OCI-LY7 (cell line): ENCODE data around the gene FAM171A1. TPM values are rescaled to one million over a fixed set of nuclear protein-coding genes. Genes with fewer than 3 reads are reported as not detected.
"Not testable (repeated sequence)": the region's sequence is repeated elsewhere in the genome, so short reads cannot be mapped to it uniquely, and the experiment has no call there.

Source experiments
- BruUV-seq: library from RNA; stranded (reverse); fragments of 400-500 nt; replicated peaks from 2 replicates; lab custom pipeline; 2021; lab: Mats Ljungman, UMichigan
- CTCF ChIA-PET: fragments of 300-600 bp; sonication (Branson Sonifier 250); formaldehyde crosslinking; loops from one replicate; lab custom pipeline; 2022; ENCODE audit warnings: antibody characterized with exemption; ENCODE audit not compliant: unreplicated experiment; lab: Charles Lee
- POLR2A ChIA-PET: fragments of 300-600 bp; sonication (Branson Sonifier 250); formaldehyde crosslinking; loops from one replicate; lab custom pipeline; 2022; ENCODE audit warnings: antibody characterized with exemption; lab: Charles Lee
- DNase-seq: peaks from one replicate; pipeline ENCODE4 v3.0.0-alpha.2; 2015; ENCODE audit warnings: low spot score
- H2AFZ ChIP-seq: fragments of 200-600 bp; sonication (generic), shearing (Covaris generic); 2 replicates; pipeline ENCODE4 v1.6.1; 2014; ENCODE audit warnings: mild to moderate bottlenecking, antibody characterized with exemption, low read length, moderate library complexity
- H3K27ac ChIP-seq: fragments of 200-600 bp; sonication (generic); 2 replicates; pipeline ENCODE4 v1.5.1; 2014; ENCODE audit warnings: mixed run types, low read depth, mild to moderate bottlenecking, moderate library complexity, low read length, inconsistent platforms; ENCODE audit not compliant: poor library complexity, severe bottlenecking
- H3K36me3 ChIP-seq: fragments of 200-600 bp; sonication (generic); 2 replicates; pipeline ENCODE4 v1.6.1; 2014; ENCODE audit warnings: mild to moderate bottlenecking, antibody characterized with exemption, low read length, moderate library complexity, mixed read lengths; ENCODE audit not compliant: insufficient read depth
- H3K4me1 ChIP-seq: fragments of 200-600 bp; sonication (generic); 2 replicates; pipeline ENCODE4 v1.5.1; 2014; ENCODE audit warnings: mild to moderate bottlenecking, low read length; ENCODE audit not compliant: insufficient read depth, poor library complexity, severe bottlenecking
- H3K4me2 ChIP-seq: fragments of 200-600 bp; sonication (generic); 2 replicates; pipeline ENCODE4 v1.6.1; 2014; ENCODE audit warnings: mild to moderate bottlenecking, low read length
- H3K4me3 ChIP-seq: fragments of 200-600 bp; sonication (generic); 2 replicates; pipeline ENCODE4 v1.5.1; 2014; ENCODE audit warnings: mild to moderate bottlenecking, low read depth, low read length; ENCODE audit not compliant: poor library complexity, severe bottlenecking
- H3K79me2 ChIP-seq: fragments of 200-600 bp; sonication (generic); 2 replicates; pipeline ENCODE4 v1.6.1; 2016; ENCODE audit warnings: low read depth, mild to moderate bottlenecking, low read length, moderate library complexity, mixed read lengths; ENCODE audit not compliant: insufficient read depth
- H3K9me2 ChIP-seq: fragments of 200-600 bp; sonication (generic); 2 replicates; pipeline ENCODE4 v1.6.1; 2016; ENCODE audit warnings: mild to moderate bottlenecking, low read length, mixed read lengths; ENCODE audit not compliant: insufficient read depth
- H3K9me3 ChIP-seq: fragments of 200-600 bp; sonication (generic); 2 replicates; pipeline ENCODE4 v1.6.1; 2014; ENCODE audit warnings: mild to moderate bottlenecking, mixed run types, low read length, mixed read lengths
- H4K20me1 ChIP-seq: fragments of 200-600 bp; sonication (generic); 2 replicates; pipeline ENCODE4 v1.6.1; 2014; ENCODE audit warnings: mild to moderate bottlenecking, antibody characterized with exemption, low read length, moderate library complexity, mixed read lengths; ENCODE audit not compliant: insufficient read depth
- EZH2phosphoT487 ChIP-seq: fragments of 200-600 bp; sonication (generic); IDR thresholded peaks from 2 replicates; pipeline ENCODE4 v1.6.1; 2018; ENCODE audit warnings: low read depth, borderline replicate concordance, mild to moderate bottlenecking, mixed run types, antibody characterized with exemption, low read length, moderate library complexity, mixed read lengths
- intact Hi-C: fragments of 100-400 bp; cut with micrococcal nuclease; formaldehyde crosslinking; loops from one replicate; pipeline ENCODE4 v1.10.0; 2022; ENCODE audit not compliant: unreplicated experiment
- total RNA-seq, 2 experiments: library from RNA; depleted of rRNA in 1 of 2; stranded (reverse); fragments of >200 nt in 1 of 2; shearing (Covaris generic) in 1 of 2; gene quantifications; 2 replicates each; pipeline ENCODE4 v1.2.3, GENCODE V29; 2014 to 2022
- TF ChIP-seq, protein P1 (sequence below): fragments of 200-600 bp; sonication (generic); conservative IDR thresholded peaks from 2 replicates; pipeline ENCODE4 v1.5.1; 2014; ENCODE audit warnings: mild to moderate bottlenecking, antibody characterized with exemption, low read length, moderate library complexity, mixed read lengths

Gene FAM171A1
- total RNA-seq, 2 experiments from 2014 or later: not detected

- Histone ChIP-seq H3K27ac (no peak overlapping the region), H3K9me3 (no peaks in the 10 kb centered on the region), H3K4me1 (no peaks in the 10 kb centered on the region), H3K4me3 (no peak overlapping the region), H3K79me2 (no peaks in the 10 kb centered on the region), H4K20me1 (no peaks in the 10 kb centered on the region), H3K36me3 (no peaks in the 10 kb centered on the region), H3K4me2 (no peak overlapping the region), H3K9me2 (no peaks in the 10 kb centered on the region), H2AFZ (no peak overlapping the region)
- BruUV-seq: no TSS peak
- TF ChIP-seq EZH2phosphoT487: no peak
- TF ChIP-seq, protein P1, sequence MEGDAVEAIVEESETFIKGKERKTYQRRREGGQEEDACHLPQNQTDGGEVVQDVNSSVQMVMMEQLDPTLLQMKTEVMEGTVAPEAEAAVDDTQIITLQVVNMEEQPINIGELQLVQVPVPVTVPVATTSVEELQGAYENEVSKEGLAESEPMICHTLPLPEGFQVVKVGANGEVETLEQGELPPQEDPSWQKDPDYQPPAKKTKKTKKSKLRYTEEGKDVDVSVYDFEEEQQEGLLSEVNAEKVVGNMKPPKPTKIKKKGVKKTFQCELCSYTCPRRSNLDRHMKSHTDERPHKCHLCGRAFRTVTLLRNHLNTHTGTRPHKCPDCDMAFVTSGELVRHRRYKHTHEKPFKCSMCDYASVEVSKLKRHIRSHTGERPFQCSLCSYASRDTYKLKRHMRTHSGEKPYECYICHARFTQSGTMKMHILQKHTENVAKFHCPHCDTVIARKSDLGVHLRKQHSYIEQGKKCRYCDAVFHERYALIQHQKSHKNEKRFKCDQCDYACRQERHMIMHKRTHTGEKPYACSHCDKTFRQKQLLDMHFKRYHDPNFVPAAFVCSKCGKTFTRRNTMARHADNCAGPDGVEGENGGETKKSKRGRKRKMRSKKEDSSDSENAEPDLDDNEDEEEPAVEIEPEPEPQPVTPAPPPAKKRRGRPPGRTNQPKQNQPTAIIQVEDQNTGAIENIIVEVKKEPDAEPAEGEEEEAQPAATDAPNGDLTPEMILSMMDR: no peak
- intact Hi-C loops: no loop called here
- ChIA-PET POLR2A (no interaction called here), CTCF (no interaction called here)
- DNase-seq: no peak
Measured at GRCh38 chr10:15408557-15408956, 37.5 kb upstream of the FAM171A1 start.

GRCh38 chr10:15405319-15405718 is 34.2 kb upstream of the FAM171A1 start:
- ChIA-PET POLR2A (no interaction called here), CTCF (no interaction called here)
- DNase-seq: no peak
- no TSS peak for BruUV-seq
- no peaks in the 10 kb centered on the region for H3K4me1 ChIP-seq
- no peak overlapping the region for H3K4me2 ChIP-seq
- H3K9me3 ChIP-seq: no peaks in the 10 kb centered on the region
- H3K4me3 ChIP-seq: no peak overlapping the region
- no peaks in the 10 kb centered on the region for H3K79me2 ChIP-seq
- no peak overlapping the region for H3K27ac ChIP-seq
- intact Hi-C loops: no loop called here
- H4K20me1 ChIP-seq: no peaks in the 10 kb centered on the region
- no peak for TF ChIP-seq EZH2phosphoT487
- TF ChIP-seq, protein P1: no peak
- no peak overlapping the region for H2AFZ ChIP-seq
- H3K36me3 ChIP-seq: no peaks in the 10 kb centered on the region
- no peaks in the 10 kb centered on the region for H3K9me2 ChIP-seq

DNA sequence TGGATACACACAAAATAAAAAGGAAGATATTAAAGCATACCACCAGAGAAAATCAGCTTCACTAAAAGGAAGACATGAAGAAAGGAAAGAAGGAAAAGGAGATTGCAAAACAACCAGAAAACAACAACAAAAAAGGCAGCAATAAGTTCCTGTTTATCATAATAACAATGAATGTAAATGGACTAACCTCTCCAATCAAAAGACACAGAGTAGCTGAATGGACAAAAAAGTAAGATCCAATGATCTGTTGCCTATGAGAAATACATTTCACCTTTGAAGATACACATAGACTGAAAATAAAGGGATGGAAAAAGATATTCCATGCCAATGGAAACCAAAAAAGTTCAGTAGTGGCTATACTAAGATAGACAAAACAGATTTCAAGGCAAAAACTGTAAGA is 30.3 kb upstream of the FAM171A1 start:
- no peak overlapping the region for H3K27ac ChIP-seq
- no peaks in the 10 kb centered on the region for H3K9me2 ChIP-seq
- H3K4me1 ChIP-seq: no peaks in the 10 kb centered on the region
- no peaks in the 10 kb centered on the region for H3K9me3 ChIP-seq
- H4K20me1 ChIP-seq: no peaks in the 10 kb centered on the region
- intact Hi-C loops: no loop called here
- CTCF ChIA-PET: no interaction called here
- no peak overlapping the region for H3K4me3 ChIP-seq
- no peak overlapping the region for H3K4me2 ChIP-seq
- POLR2A ChIA-PET: no interaction called here
- H3K79me2 ChIP-seq: no peaks in the 10 kb centered on the region
- no peak for DNase-seq
- no peak overlapping the region for H2AFZ ChIP-seq
- TF ChIP-seq EZH2phosphoT487: no peak
- TF ChIP-seq, protein P1: no peak
- no TSS peak for BruUV-seq
- H3K36me3 ChIP-seq: no peaks in the 10 kb centered on the region

- BruUV-seq, H3K9me3 ChIP-seq, H3K4me2 ChIP-seq, H4K20me1 ChIP-seq, H3K36me3 ChIP-seq, intact Hi-C loops, H3K27ac ChIP-seq, DNase-seq, H3K9me2 ChIP-seq, H2AFZ ChIP-seq, H3K4me1 ChIP-seq, H3K4me3 ChIP-seq, CTCF ChIA-PET, H3K79me2 ChIP-seq, POLR2A ChIA-PET: not testable (repeated sequence)
Measured at GRCh38 chr10:15400461-15400860, 29.4 kb upstream of the FAM171A1 start.
